K562 (cell line): ENCODE measurements around the gene ZBTB22. TPM values are rescaled to one million over a fixed set of nuclear protein-coding genes. Genes with fewer than 3 reads are reported as not detected.

ENCODE experiments used
- ATAC-seq: fragments of 200-7000 bp; cut with Tn5 transposase; 3 replicates; pipeline ENCODE4 v1.9.1; 2020; ENCODE audit warnings: moderate library complexity
- BruUV-seq: library from RNA; stranded (reverse); fragments of 400-500 nt; replicated peaks from 2 replicates; lab custom pipeline; 2021; lab: Mats Ljungman, UMichigan
- CTCF ChIA-PET: fragments of 300-600 bp; formaldehyde crosslinking; extraction: SDS; loops from one replicate; lab custom pipeline; 2021; ENCODE audit warnings: low intra/inter-chr PET ratio; lab: Yijun Ruan, JAX
- POLR2A ChIA-PET: fragments of 300-600, 350-650 bp; sonication (Branson Sonifier 250); formaldehyde crosslinking; extraction: SDS; loops from one replicate; lab custom pipeline; 2021; ENCODE audit warnings: antibody characterized with exemption, inconsistent platforms; lab: Yijun Ruan, JAX
- DNase-seq, 4 experiments: peaks; one replicate each; pipeline versions ENCODE4 v3.0.0 to v3.0.0-alpha.2; 2011 to 2018; ENCODE audit warnings: low spot score in 3 of 4, mixed read lengths in 3 of 4; ENCODE audit errors: extremely low read depth in 1 of 4
- FAIRE-seq: peaks from 2 replicates; lab custom pipeline; 2011; peaks lifted over from hg19 to GRCh38; lab: Jason Lieb, UNC
- H2AFZ ChIP-seq: 2 replicates; pipeline ENCODE4 v1.6.0; 2011; ENCODE audit warnings: low read depth, low read length, control low read depth, inconsistent platforms
- H3K27ac ChIP-seq: fragments of 200-600 bp; 3 replicates; pipeline ENCODE4 v1.8.0; 2011; ENCODE audit warnings: low read depth, mild to moderate bottlenecking, control low read depth, inconsistent platforms, low read length, moderate library complexity, mixed read lengths; ENCODE audit errors: extremely low read depth
- H3K27me3 ChIP-seq, 2 experiments: fragments of 300-600 bp in 1 of 2; 2 replicates in 1 of 2; 3 replicates in 1 of 2; pipeline versions ENCODE4 v1.6.0 to v1.8.0; 2011; ENCODE audit warnings: inconsistent platforms in 2 of 2, low read length in 2 of 2, mild to moderate bottlenecking in 1 of 2, mixed read lengths in 1 of 2, moderate library complexity in 1 of 2; ENCODE audit not compliant: control insufficient read depth in 2 of 2, insufficient read depth in 2 of 2
- H3K36me3 ChIP-seq: fragments of 300-600 bp; 3 replicates; pipeline ENCODE4 v1.8.0; 2011; ENCODE audit warnings: mild to moderate bottlenecking, low read length, inconsistent platforms; ENCODE audit not compliant: control insufficient read depth, insufficient read depth
- H3K4me1 ChIP-seq, 2 experiments: fragments of 200-600 bp in 1 of 2; replicated peaks in 1 of 2; 2 replicates in 1 of 2; 3 replicates in 1 of 2; pipeline versions ENCODE4 v1.5.1 to v1.8.0; 2011; ENCODE audit warnings: inconsistent platforms in 2 of 2, low read length in 2 of 2, mild to moderate bottlenecking in 1 of 2, mixed read lengths in 1 of 2, moderate library complexity in 1 of 2; ENCODE audit not compliant: control insufficient read depth in 2 of 2, insufficient read depth in 2 of 2
- H3K4me2 ChIP-seq: 2 replicates; pipeline ENCODE4 v1.6.1; 2011; ENCODE audit warnings: low read length, control low read depth, inconsistent platforms, mixed read lengths; ENCODE audit not compliant: insufficient read depth
- H3K4me3 ChIP-seq: fragments of 200-600 bp; sonication (generic), shearing (Covaris generic); 2 replicates; pipeline ENCODE4 v1.5.1; 2016; ENCODE audit warnings: control low read depth, inconsistent platforms
- H3K79me2 ChIP-seq: fragments of 200-600 bp; 3 replicates; pipeline ENCODE4 v1.8.0; 2011; ENCODE audit warnings: low read length, inconsistent platforms; ENCODE audit not compliant: control insufficient read depth, insufficient read depth
- H3K9ac ChIP-seq, 2 experiments: 2 replicates each; pipeline versions ENCODE4 v1.6.0 to v1.6.1; 2011; ENCODE audit warnings: low read depth in 2 of 2, low read length in 2 of 2, control low read depth in 1 of 2, inconsistent platforms in 1 of 2, mild to moderate bottlenecking in 1 of 2, mixed read lengths in 1 of 2; ENCODE audit not compliant: insufficient read depth in 1 of 2
- H3K9me1 ChIP-seq: one replicate; pipeline ENCODE4 v1.6.0; 2011; ENCODE audit warnings: inconsistent platforms, mild to moderate bottlenecking, low read length, moderate library complexity; ENCODE audit not compliant: control insufficient read depth, insufficient read depth
- H3K9me3 ChIP-seq: replicated peaks from 2 replicates; pipeline ENCODE4 v1.5.1; 2011; ENCODE audit warnings: low read depth, low read length, inconsistent platforms; ENCODE audit not compliant: control insufficient read depth, insufficient read depth
- H4K20me1 ChIP-seq: replicated peaks from 2 replicates; pipeline ENCODE4 v1.6.1; 2011; ENCODE audit warnings: low read length, inconsistent platforms, mixed read lengths; ENCODE audit not compliant: control insufficient read depth, insufficient read depth
- CBX5 ChIP-seq: IDR thresholded peaks from 2 replicates; pipeline ENCODE4 v1.6.1; 2014; ENCODE audit warnings: low read depth, borderline replicate concordance
- CEBPB ChIP-seq: fragments of 450-650 bp; IDR thresholded peaks from 2 replicates; pipeline ENCODE4 v1.6.1; 2016; ENCODE audit warnings: missing genetic modification characterization, missing compliant biosample characterization
- CHD4 ChIP-seq: fragments of 200-600 bp; sonication (generic); IDR thresholded peaks from 3 replicates; pipeline ENCODE4 v1.6.1; 2012; ENCODE audit warnings: low read depth, mild to moderate bottlenecking, mixed read lengths, low read length, inconsistent platforms; ENCODE audit not compliant: insufficient read depth, insufficient replicate concordance, poor library complexity, severe bottlenecking
- FOXA3 ChIP-seq, 2 experiments: fragments of 450-650 bp in 1 of 2; sonication (generic) in 1 of 2; formaldehyde crosslinking; IDR thresholded peaks in 1 of 2; conservative IDR thresholded peaks in 1 of 2; 2 replicates each; pipeline versions ENCODE4 v1.4.0 to v1.8.0; 2020 to 2022; ENCODE audit warnings: mild to moderate bottlenecking in 2 of 2, missing genetic modification reagents in 1 of 2
- ILF3 ChIP-seq: fragments of 450-650 bp; IDR thresholded peaks from 2 replicates; pipeline ENCODE4 v1.6.1; 2018; ENCODE audit warnings: antibody characterized with exemption, mild to moderate bottlenecking, moderate library complexity, borderline replicate concordance
- MEF2A ChIP-seq: IDR thresholded peaks from 2 replicates; pipeline ENCODE4 v1.6.1; 2011; ENCODE audit warnings: low read depth, mild to moderate bottlenecking, low read length, moderate library complexity; ENCODE audit not compliant: control insufficient read depth
- NFATC3 ChIP-seq: fragments of 450-650 bp; IDR thresholded peaks from 2 replicates; pipeline ENCODE4 v1.6.1; 2017; ENCODE audit warnings: mild to moderate bottlenecking
- POLR2A ChIP-seq: fragments of 450-650 bp; conservative IDR thresholded peaks from 2 replicates; pipeline ENCODE4 v1.6.1; 2016
- POLR2B ChIP-seq: fragments of 450-650 bp; IDR thresholded peaks from 2 replicates; pipeline ENCODE4 v1.6.1; 2018; ENCODE audit warnings: low read depth; ENCODE audit not compliant: partially characterized antibody
- POLR2G ChIP-seq: fragments of 200-400 bp; formaldehyde crosslinking; IDR thresholded peaks from 2 replicates; pipeline ENCODE4 v1.6.1; 2017; ENCODE audit warnings: low read depth, mild to moderate bottlenecking, antibody characterized with exemption, low read length, moderate library complexity
- PURB ChIP-seq: sonication (generic); formaldehyde crosslinking; IDR thresholded peaks from 2 replicates; pipeline ENCODE4 v1.9.0; 2021; ENCODE audit warnings: low read depth, mild to moderate bottlenecking, missing genetic modification reagents
- RBFOX2 ChIP-seq: fragments of 200-400 bp; formaldehyde crosslinking; IDR thresholded peaks from 2 replicates; pipeline ENCODE4 v1.6.1; 2017; ENCODE audit warnings: low read depth, mild to moderate bottlenecking, low read length, moderate library complexity
- RBM39 ChIP-seq: fragments of 200-400 bp; formaldehyde crosslinking; optimal IDR thresholded peaks from 2 replicates; pipeline ENCODE3; 2018; ENCODE audit warnings: low read depth, low read length
- RNF219 ChIP-seq: fragments of 250-450 bp; sonication (Bioruptor Pico); IDR thresholded peaks from 2 replicates; pipeline ENCODE4 v1.5.0; 2022; ENCODE audit warnings: mild to moderate bottlenecking
- SUPT5H ChIP-seq: fragments of 450-650 bp; IDR thresholded peaks from 2 replicates; pipeline ENCODE4 v1.6.1; 2016
- ZNF134 ChIP-seq: fragments of 250-450 bp; sonication (Bioruptor Pico); conservative IDR thresholded peaks from 2 replicates; pipeline ENCODE4 v1.4.0; 2020
- ZNF444 ChIP-seq: fragments of 250-450 bp; sonication (Bioruptor Pico); IDR thresholded peaks from 2 replicates; pipeline ENCODE4 v1.4.0; 2020; ENCODE audit warnings: mild to moderate bottlenecking, moderate library complexity
- WGBS: fragments of 100-300 bp; shearing (Covaris generic); methylation state at CpG from one replicate; pipeline ENCODE4 v1.1.6; 2016; ENCODE audit warnings: low coverage, mixed read lengths; ENCODE audit not compliant: insufficient coverage; ENCODE audit errors: missing lambda C conversion rate; 5-methylcytosine and 5-hydroxymethylcytosine counted together
- in situ Hi-C: fragments of 300-500 bp; cut with MboI; formaldehyde crosslinking; loops from 4 replicates; pipeline ENCODE4 v1.15.0; 2018; ENCODE audit warnings: inconsistent platforms, mixed read lengths
- intact Hi-C: fragments of 100-400 bp; cut with micrococcal nuclease; formaldehyde crosslinking; loops from 2 replicates; pipeline ENCODE4 v1.14.2; 2022
- polyA plus RNA-seq, 8 experiments: library from polyadenylated mRNA; depleted of rRNA in 4 of 8; stranded (reverse) in 5 of 8; unstranded in 3 of 8; fragments of >200 nt; fragmentation: Nextera tagmentation in 2 of 8; fragmentation: Illumina TruSeq in 1 of 8; extraction: Ambion mirVana in 2 of 8; extraction: Trizol in 1 of 8; gene quantifications; 2 replicates each; pipeline versions ENCODE4 v1.2.1 to v1.2.3, GENCODE V29; 2011 to 2014; ENCODE audit warnings: inconsistent platforms in 1 of 8, missing spikeins in 1 of 8
- total RNA-seq, 7 experiments: library from RNA; depleted of rRNA in 6 of 7; stranded (reverse); fragments of >200 nt in 6 of 7; fragmentation: Illumina TruSeq in 2 of 7; extraction: Trizol in 2 of 7; gene quantifications; 2 replicates each; pipeline versions ENCODE4 v1.2.1 to v1.2.3, GENCODE V29; 2011 to 2021; ENCODE audit warnings: low replicate concordance in 1 of 7
- TF ChIP-seq, protein P1 (sequence below): fragments of 450-650 bp; formaldehyde crosslinking; conservative IDR thresholded peaks from 2 replicates; pipeline ENCODE4 v1.4.0; 2022; ENCODE audit warnings: mild to moderate bottlenecking, missing genetic modification characterization
- TF ChIP-seq, protein P2 (sequence below): fragments of 250-450 bp; sonication (Bioruptor Pico); IDR thresholded peaks from 2 replicates; pipeline ENCODE4 v1.5.0; 2021

ZBTB22 gene
- total and polyA plus RNA-seq, 9 of the 15 experiments (the other 6 are each of a cell fraction or from before 2014, with no cell fraction given), result 0.21 to 11.9 (median 7.1) TPM

DNA sequence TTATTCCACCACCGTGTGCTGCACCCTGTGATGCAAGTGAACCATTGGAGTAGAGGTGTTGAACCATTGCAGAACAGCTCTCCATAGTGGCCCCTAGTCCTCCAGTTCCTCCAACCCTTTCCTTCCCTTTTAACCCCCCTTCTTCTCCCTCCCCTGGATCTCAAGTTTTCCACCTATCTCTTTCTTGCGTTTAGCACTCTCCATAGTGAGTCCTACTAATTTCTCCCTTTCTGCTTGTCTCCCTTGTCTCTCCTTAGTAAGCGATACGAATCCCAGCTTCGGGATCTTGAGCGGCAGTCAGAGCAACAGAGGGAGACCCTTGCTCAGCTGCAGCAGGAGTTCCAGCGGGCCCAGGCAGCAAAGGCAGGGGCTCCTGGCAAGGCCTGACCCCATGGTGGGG is 27.1 kb downstream of the ZBTB22 start:
- H4K20me1 ChIP-seq, result no peaks in the 10 kb centered on the region
- no TSS peak for BruUV-seq
- no peak overlapping the region; the same call in 1 of the 3 replicates for H3K27ac ChIP-seq
- H2AFZ ChIP-seq, result no peak overlapping the region
- H3K9me1 ChIP-seq, result peaks cover 3% of the 10 kb centered on the region
- no peaks in the 10 kb centered on the region for H3K9me3 ChIP-seq
- H3K9ac ChIP-seq, result peak overlapping the region; percentile 91 to 94
- DNase-seq (no peak), FAIRE-seq (no peak), ATAC-seq (peak; percentile 2; the same call in 1 of the 3 replicates)
- ChIA-PET CTCF (no interaction called here), POLR2A (interaction anchor here (0.9 to 7.1 kb wide), 4 partner anchors 8 to 18 kb away, joined by 3 to 90 read pairs (median 14); partner anchors contain the start of genes B3GALT4, RGL2, RPS18 and VPS52)
- H3K4me3 ChIP-seq, result peak overlapping the region; percentile 76
- intact Hi-C loops (no loop called here), in situ Hi-C loops (no loop called here)
- peak overlapping the region; percentile 98 for H3K4me2 ChIP-seq
- TF ChIP-seq NFATC3, result no peak
- TF ChIP-seq RBM39, result no peak
- TF ChIP-seq ILF3, result no peak
- no peak for TF ChIP-seq CBX5
- TF ChIP-seq SUPT5H, result peak; percentile 59; the same call in 1 of the 2 replicates
- no peak for TF ChIP-seq CEBPB (tag)
- peak; percentile 43; the same call in 1 of the 2 replicates for TF ChIP-seq POLR2G
- TF ChIP-seq RBFOX2, result peak; percentile 5; the same call in 1 of the 2 replicates
- peak; percentile 54 for TF ChIP-seq POLR2A
- no peak for TF ChIP-seq MEF2A
- TF ChIP-seq POLR2B, result peak; percentile 37
- TF ChIP-seq RNF219 (CRISPR knock-in tag), result 0 out of 2 replicates have a peak, but pooled peaks have one; percentile 40
- TF ChIP-seq FOXA3 (CRISPR knock-in tag; conservative IDR thresholded peaks at IDR 0.05 in 1 of 2, IDR thresholded peaks at IDR 0.05 in 1 of 2), result no peak
- TF ChIP-seq CHD4, result no peak
- TF ChIP-seq, protein P1, sequence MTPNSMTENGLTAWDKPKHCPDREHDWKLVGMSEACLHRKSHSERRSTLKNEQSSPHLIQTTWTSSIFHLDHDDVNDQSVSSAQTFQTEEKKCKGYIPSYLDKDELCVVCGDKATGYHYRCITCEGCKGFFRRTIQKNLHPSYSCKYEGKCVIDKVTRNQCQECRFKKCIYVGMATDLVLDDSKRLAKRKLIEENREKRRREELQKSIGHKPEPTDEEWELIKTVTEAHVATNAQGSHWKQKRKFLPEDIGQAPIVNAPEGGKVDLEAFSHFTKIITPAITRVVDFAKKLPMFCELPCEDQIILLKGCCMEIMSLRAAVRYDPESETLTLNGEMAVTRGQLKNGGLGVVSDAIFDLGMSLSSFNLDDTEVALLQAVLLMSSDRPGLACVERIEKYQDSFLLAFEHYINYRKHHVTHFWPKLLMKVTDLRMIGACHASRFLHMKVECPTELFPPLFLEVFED (CRISPR knock-in tag), result 0 out of 2 replicates have a peak, but pooled peaks have one; percentile 26
- no peak for TF ChIP-seq ZNF444 (CRISPR knock-in tag)
- TF ChIP-seq, protein P2, sequence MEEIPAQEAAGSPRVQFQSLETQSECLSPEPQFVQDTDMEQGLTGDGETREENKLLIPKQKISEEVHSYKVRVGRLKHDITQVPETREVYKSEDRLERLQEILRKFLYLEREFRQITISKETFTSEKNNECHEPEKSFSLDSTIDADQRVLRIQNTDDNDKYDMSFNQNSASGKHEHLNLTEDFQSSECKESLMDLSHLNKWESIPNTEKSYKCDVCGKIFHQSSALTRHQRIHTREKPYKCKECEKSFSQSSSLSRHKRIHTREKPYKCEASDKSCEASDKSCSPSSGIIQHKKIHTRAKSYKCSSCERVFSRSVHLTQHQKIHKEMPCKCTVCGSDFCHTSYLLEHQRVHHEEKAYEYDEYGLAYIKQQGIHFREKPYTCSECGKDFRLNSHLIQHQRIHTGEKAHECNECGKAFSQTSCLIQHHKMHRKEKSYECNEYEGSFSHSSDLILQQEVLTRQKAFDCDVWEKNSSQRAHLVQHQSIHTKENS (CRISPR knock-in tag), result no peak
- TF ChIP-seq ZNF134 (CRISPR knock-in tag), result no peak
- no peak for TF ChIP-seq PURB (CRISPR knock-in tag)
- H3K36me3 ChIP-seq, result peaks cover 72% of the 10 kb centered on the region
- 57% methylated on average over 7 of the region's 7 CpGs for WGBS
- no peaks in the 10 kb centered on the region for H3K27me3 ChIP-seq
- H3K4me1 ChIP-seq, result peaks cover 13 to 24% of the 10 kb centered on the region in 2 experiments; a peak in 4 of 5 replicates
- peaks cover 45% of the 10 kb centered on the region for H3K79me2 ChIP-seq
